ENCODE results near the gene RAB5B.

DNA sequence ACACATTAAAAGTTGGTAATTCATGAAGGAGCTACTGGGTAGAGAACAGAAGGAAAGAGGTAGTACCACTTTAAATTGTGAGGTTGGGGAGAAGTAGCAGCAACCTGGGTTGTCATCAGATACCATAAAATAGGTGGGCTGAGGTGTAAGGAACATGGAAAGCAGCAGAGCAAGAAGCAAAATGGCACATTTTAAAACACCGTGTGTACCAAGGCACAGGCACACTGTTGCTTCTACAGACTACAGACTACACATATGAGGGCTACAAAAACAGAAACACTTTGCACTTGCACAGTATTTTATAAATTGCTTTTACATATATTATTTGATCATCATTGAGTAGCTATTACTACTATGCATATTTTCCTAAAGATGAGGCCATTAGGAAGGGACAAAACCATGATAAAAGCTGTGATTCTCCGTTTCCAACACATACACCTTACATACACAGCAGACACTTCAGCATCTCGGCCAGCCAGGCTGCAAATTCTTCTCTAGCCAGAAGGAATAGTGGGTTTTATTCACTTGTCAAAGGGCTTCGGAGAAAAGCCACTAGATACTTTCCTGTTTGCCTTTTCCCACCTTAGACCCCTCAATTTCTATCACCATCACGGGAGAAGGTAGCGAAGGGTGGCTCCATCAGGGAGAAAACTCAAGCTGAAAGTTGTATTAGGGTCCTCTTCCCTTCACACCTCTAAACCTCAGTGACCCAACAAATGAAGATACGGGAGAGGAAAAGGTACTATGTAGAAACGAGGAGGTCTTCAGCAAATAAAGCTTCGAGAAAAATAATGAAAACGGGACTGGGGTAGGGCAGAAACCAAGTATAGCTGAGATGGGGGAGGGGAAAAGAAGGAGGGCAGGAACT lies 47.8 kb upstream of the RAB5B start:
- no peak for TF ChIP-seq EZH2 (IDR thresholded peaks at IDR 0.05; ENCODE audit: borderline replicate concordance, low read depth, low read length, severe bottlenecking)
- TF ChIP-seq, protein P1, sequence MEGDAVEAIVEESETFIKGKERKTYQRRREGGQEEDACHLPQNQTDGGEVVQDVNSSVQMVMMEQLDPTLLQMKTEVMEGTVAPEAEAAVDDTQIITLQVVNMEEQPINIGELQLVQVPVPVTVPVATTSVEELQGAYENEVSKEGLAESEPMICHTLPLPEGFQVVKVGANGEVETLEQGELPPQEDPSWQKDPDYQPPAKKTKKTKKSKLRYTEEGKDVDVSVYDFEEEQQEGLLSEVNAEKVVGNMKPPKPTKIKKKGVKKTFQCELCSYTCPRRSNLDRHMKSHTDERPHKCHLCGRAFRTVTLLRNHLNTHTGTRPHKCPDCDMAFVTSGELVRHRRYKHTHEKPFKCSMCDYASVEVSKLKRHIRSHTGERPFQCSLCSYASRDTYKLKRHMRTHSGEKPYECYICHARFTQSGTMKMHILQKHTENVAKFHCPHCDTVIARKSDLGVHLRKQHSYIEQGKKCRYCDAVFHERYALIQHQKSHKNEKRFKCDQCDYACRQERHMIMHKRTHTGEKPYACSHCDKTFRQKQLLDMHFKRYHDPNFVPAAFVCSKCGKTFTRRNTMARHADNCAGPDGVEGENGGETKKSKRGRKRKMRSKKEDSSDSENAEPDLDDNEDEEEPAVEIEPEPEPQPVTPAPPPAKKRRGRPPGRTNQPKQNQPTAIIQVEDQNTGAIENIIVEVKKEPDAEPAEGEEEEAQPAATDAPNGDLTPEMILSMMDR (IDR thresholded peaks at IDR 0.05; ENCODE audit: borderline replicate concordance, extremely low read depth, low read length, poor library complexity, severe bottlenecking): no peak

Measured in DND-41 (cell line).